Mammary epithelial cell (primary cell): ENCODE results near the gene RFX6.

ENCODE experiments used
- CTCF ChIP-seq, 2 donors: IDR thresholded peaks in 1 of 2; conservative IDR thresholded peaks in 1 of 2; 2 replicates each; pipeline ENCODE4 v1.5.1; 2011 to 2012; ENCODE audit warnings: inconsistent platforms in 2 of 2, low read length in 2 of 2, mild to moderate bottlenecking in 2 of 2, control low read depth in 1 of 2, low read depth in 1 of 2; ENCODE audit not compliant: insufficient read depth in 1 of 2; ENCODE audit errors: extremely low read depth in 1 of 2
- EZH2 ChIP-seq: IDR thresholded peaks from 2 replicates; pipeline ENCODE4 v1.6.1; 2012; ENCODE audit warnings: low read length, inconsistent platforms, borderline replicate concordance

DNA sequence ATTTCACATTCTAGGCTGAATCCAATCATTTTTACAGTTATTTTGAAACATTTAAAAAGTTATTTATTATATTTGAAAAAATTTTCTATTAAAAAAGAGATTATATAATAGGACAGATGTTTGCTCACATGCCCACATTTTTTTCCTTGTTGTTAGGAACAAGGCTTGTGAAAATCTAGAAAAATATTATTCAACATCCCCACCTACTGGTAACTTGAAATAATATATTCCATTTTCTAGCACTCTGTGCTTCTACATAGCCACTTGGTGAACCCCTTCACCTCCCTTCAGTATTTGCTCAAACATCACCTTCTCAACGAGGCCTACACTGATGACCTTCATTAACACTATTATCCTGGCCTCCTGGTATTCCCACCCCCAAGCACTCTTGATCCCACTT, 29.8 kb upstream of the RFX6 start:
- peak; percentile 6 to 31 for TF ChIP-seq CTCF (conservative IDR thresholded peaks at IDR 0.05 in 1 of 2, IDR thresholded peaks at IDR 0.05 in 1 of 2; ENCODE audit: extremely low read depth in 1 of 2, insufficient read depth in 1 of 2, low read depth in 1 of 2, low read length in 2 of 2)
- TF ChIP-seq EZH2, result no peak
